HG03469 (cell line): Measurements from ENCODE around the gene PEX11G.
"Not testable (repeated sequence)": the region's sequence is repeated elsewhere in the genome, so short reads cannot be mapped to it uniquely, and the experiment has no call there.

Source experiments
- ATAC-seq: cut with Tn5 transposase; IDR thresholded peaks from one replicate; pipeline ENCODE4 v1.9.1; 2021; ENCODE audit warnings: mild to moderate bottlenecking, moderate library complexity, moderate number of reproducible peaks; ENCODE audit not compliant: unreplicated experiment

The PEX11G gene

GRCh38 chr19:7470540-7471305 lies 18.1 kb downstream of the PEX11G start:
- no peak for ATAC-seq

GRCh38 chr19:7469669-7470285 lies 19.1 kb downstream of the PEX11G start:
- no peak for ATAC-seq

GRCh38 chr19:7468840-7469239 lies 20.0 kb downstream of the PEX11G start:
- no peak for ATAC-seq

- ATAC-seq = no peak
Observed at GRCh38 chr19:7467009-7467989, 21.5 kb downstream of the PEX11G start.

- no peak for ATAC-seq
Observed at GRCh38 chr19:7463575-7463974, 25.3 kb downstream of the PEX11G start.

GRCh38 chr19:7461841-7462629 lies 26.8 kb downstream of the PEX11G start:
- no peak for ATAC-seq

GRCh38 chr19:7460562-7460966 lies 28.3 kb downstream of the PEX11G start:
- no peak for ATAC-seq

- ATAC-seq = no peak
Observed at GRCh38 chr19:7459773-7460172, 29.1 kb downstream of the PEX11G start.

GRCh38 chr19:7458675-7459074 lies 30.2 kb downstream of the PEX11G start:
- no peak for ATAC-seq

GRCh38 chr19:7456964-7457541 lies 31.8 kb downstream of the PEX11G start:
- no peak for ATAC-seq

- ATAC-seq = no peak
Observed at GRCh38 chr19:7455600-7456296, 33.1 kb downstream of the PEX11G start.

- ATAC-seq = no peak
Observed at GRCh38 chr19:7454998-7455397, 33.8 kb downstream of the PEX11G start.

GRCh38 chr19:7450243-7451223 lies 38.3 kb downstream of the PEX11G start:
- no peak for ATAC-seq

- ATAC-seq = not testable (repeated sequence)
Observed at GRCh38 chr19:7449391-7450070, 39.3 kb downstream of the PEX11G start.

GRCh38 chr19:7447648-7448047 lies 41.2 kb downstream of the PEX11G start:
- no peak for ATAC-seq

GRCh38 chr19:7445104-7445503 lies 43.7 kb downstream of the PEX11G start:
- ATAC-seq = no peak

GRCh38 chr19:7444042-7444441 lies 44.8 kb downstream of the PEX11G start:
- ATAC-seq = no peak

GRCh38 chr19:7442423-7442822 lies 46.4 kb downstream of the PEX11G start:
- ATAC-seq = no peak
